A673 (cell line): ENCODE measurements around the gene ADGRB2. TPM values are rescaled to one million over a fixed set of nuclear protein-coding genes. Genes with fewer than 3 reads are reported as not detected.

Experiments
- BruUV-seq: library from RNA; stranded (reverse); fragments of 400-500 nt; replicated peaks from 2 replicates; lab custom pipeline; 2021; lab: Mats Ljungman, UMichigan
- CTCF ChIA-PET: fragments of 300-600 bp; sonication (Branson Sonifier 250); formaldehyde crosslinking; loops from one replicate; lab custom pipeline; 2022; ENCODE audit warnings: antibody characterized with exemption; lab: Charles Lee
- POLR2A ChIA-PET: fragments of 300-600 bp; sonication (Branson Sonifier 250); formaldehyde crosslinking; loops from one replicate; lab custom pipeline; 2022; ENCODE audit warnings: antibody characterized with exemption; ENCODE audit not compliant: low non-redundant PET; lab: Charles Lee
- DNase-seq: peaks from one replicate; pipeline ENCODE4 v3.0.0-alpha.2; 2015; ENCODE audit warnings: low spot score
- H3K27ac ChIP-seq: fragments of 200-600 bp; sonication (generic); 2 replicates; pipeline ENCODE4 v1.5.1; 2016; ENCODE audit warnings: mixed run types, low read depth, mild to moderate bottlenecking, mixed read lengths, antibody characterized with exemption, low read length; ENCODE audit not compliant: poor library complexity, severe bottlenecking
- H3K27me3 ChIP-seq: fragments of 200-600 bp; sonication (generic); replicated peaks from 2 replicates; pipeline ENCODE4 v1.6.1; 2017; ENCODE audit warnings: mixed run types, low read depth, mild to moderate bottlenecking, mixed read lengths, antibody characterized with exemption, low read length; ENCODE audit not compliant: insufficient read depth, poor library complexity
- H3K36me3 ChIP-seq: fragments of 200-600 bp; sonication (generic); 2 replicates; pipeline ENCODE4 v1.6.1; 2016; ENCODE audit warnings: mixed run types, mild to moderate bottlenecking, mixed read lengths, antibody characterized with exemption, low read length; ENCODE audit not compliant: insufficient read depth, poor library complexity, severe bottlenecking
- H3K4me1 ChIP-seq: fragments of 200-600 bp; sonication (generic); 2 replicates; pipeline ENCODE4 v1.6.1; 2017; ENCODE audit warnings: mixed run types, mild to moderate bottlenecking, mixed read lengths, antibody characterized with exemption, low read length; ENCODE audit not compliant: insufficient read depth, poor library complexity, severe bottlenecking
- H3K4me3 ChIP-seq: fragments of 200-600 bp; sonication (generic); 2 replicates; pipeline ENCODE4 v1.5.1; 2016; ENCODE audit warnings: low read depth, mixed run types, mild to moderate bottlenecking, mixed read lengths, low read length; ENCODE audit not compliant: poor library complexity, severe bottlenecking
- H3K9me3 ChIP-seq: fragments of 200-600 bp; sonication (generic); 2 replicates; pipeline ENCODE4 v1.6.1; 2016; ENCODE audit warnings: mixed run types, low read depth, mild to moderate bottlenecking, mixed read lengths, antibody characterized with exemption, low read length; ENCODE audit not compliant: poor library complexity, severe bottlenecking
- EZH2 ChIP-seq: fragments of 200-600 bp; sonication (generic); IDR thresholded peaks from 2 replicates; pipeline ENCODE4 v1.6.1; 2017; ENCODE audit warnings: borderline replicate concordance, low read depth, mild to moderate bottlenecking, mixed read lengths, antibody characterized with exemption, low read length; ENCODE audit not compliant: poor library complexity, severe bottlenecking
- intact Hi-C: fragments of 100-400 bp; cut with micrococcal nuclease; formaldehyde crosslinking; loops from one replicate; pipeline ENCODE4 v1.10.0; 2022; ENCODE audit not compliant: unreplicated experiment
- total RNA-seq: library from RNA; stranded (reverse); gene quantifications from 2 replicates; pipeline ENCODE4 v1.2.3, GENCODE V29; 2021
- TF ChIP-seq, protein P1 (sequence below): fragments of 300-800, 200-600 bp; sonication (generic); conservative IDR thresholded peaks from 2 replicates; pipeline ENCODE4 v1.5.1; 2017; ENCODE audit warnings: low read depth, mild to moderate bottlenecking, antibody characterized with exemption, low read length, moderate library complexity, mixed read lengths

ADGRB2 gene
- total RNA-seq, 1 experiment from 2014 or later, result 5.9 TPM

DNA sequence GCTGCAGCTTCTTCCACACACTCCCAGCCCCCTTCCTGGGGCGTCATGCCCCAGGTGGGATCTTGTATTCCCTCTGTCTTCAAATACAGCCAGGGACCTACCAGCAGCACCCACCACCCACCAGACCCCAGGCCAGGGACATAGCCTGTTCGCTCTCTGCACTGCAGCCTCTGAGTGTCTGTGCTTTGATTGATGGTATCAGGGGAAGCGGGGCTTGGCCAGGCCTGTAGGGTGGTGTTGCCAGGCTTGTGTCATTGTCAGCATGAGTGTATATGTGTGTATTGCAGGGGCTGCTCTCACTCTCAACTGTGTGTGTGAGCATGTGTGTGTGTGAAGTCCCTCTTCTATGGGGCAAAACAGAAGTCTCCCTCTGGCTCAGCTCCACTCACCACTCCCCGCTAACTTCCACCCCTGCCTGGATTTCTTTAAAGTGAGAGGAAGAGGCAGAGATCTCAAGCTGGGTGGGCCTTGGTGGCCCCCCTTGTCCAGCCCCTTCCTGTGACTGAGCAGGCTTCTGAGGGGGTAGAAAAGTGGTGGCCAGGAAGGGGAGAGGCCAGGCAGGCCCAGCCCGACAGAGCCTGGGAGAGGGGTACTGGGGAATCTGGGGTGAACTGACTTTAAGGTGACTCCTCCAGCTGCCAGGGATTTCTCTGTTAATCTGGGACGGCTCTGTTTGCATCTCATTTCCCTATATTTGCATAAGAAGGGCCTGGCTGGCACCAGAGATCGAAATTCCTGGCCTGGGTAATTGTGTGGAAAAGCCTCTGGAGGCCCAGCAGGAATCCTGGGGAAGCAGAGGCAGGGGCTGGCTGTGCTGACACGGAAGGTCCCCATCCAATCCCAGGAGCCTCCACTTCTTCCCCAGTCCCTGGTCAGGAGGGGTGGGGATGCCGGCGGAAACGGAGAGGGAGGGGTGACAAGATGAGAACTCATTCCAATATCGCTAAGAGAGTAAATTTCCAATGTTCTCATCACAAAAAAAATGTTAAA, 18.6 kb upstream of the ADGRB2 start:
- Histone ChIP-seq H3K27me3 (no peaks in the 10 kb centered on the region), H3K36me3 (no peaks in the 10 kb centered on the region), H3K9me3 (no peaks in the 10 kb centered on the region), H3K27ac (peak overlapping the region; percentile 52), H3K4me3 (no peak overlapping the region), H3K4me1 (peaks cover 26% of the 10 kb centered on the region)
- BruUV-seq, result no TSS peak
- TF ChIP-seq, protein P1, sequence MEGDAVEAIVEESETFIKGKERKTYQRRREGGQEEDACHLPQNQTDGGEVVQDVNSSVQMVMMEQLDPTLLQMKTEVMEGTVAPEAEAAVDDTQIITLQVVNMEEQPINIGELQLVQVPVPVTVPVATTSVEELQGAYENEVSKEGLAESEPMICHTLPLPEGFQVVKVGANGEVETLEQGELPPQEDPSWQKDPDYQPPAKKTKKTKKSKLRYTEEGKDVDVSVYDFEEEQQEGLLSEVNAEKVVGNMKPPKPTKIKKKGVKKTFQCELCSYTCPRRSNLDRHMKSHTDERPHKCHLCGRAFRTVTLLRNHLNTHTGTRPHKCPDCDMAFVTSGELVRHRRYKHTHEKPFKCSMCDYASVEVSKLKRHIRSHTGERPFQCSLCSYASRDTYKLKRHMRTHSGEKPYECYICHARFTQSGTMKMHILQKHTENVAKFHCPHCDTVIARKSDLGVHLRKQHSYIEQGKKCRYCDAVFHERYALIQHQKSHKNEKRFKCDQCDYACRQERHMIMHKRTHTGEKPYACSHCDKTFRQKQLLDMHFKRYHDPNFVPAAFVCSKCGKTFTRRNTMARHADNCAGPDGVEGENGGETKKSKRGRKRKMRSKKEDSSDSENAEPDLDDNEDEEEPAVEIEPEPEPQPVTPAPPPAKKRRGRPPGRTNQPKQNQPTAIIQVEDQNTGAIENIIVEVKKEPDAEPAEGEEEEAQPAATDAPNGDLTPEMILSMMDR, result no peak
- no peak for TF ChIP-seq EZH2
- ChIA-PET CTCF (no interaction called here), POLR2A (no interaction called here)
- DNase-seq, result no peak
- intact Hi-C loops, result loop anchor here (10.0 kb wide), 1 partner anchor 388 kb away; no protein-coding TSS in a partner anchor

DNA sequence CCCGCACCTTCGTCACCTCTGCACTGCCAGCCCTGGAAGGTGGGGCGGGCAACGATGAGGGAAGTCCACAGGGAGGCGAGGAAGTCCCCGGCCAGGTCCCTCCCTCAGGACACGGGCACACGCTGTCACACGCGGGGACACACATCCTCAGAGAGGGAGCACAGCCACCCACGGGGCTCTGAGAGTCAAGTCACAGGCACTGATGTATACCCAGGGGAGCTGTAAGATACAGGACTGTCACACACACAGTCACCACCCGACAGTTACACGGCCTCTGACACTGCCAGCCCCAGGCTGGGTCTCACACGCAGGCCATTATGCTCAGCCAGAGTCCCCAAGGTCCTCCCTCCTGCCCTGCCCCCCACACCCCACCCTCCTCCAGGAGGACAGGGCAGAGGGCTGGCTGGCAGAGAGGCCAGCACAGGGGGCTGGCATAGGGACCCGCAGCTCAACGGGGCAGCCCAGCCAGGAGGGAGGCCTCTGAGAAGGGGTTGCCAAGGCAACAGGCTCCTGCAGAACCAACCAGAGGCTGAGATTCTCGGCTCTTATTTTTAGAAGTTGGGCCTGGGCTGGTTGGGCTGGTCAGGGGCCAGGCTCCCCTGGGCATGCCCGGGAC, 17.7 kb upstream of the ADGRB2 start:
- Histone ChIP-seq H3K9me3 (no peaks in the 10 kb centered on the region), H3K27me3 (no peaks in the 10 kb centered on the region), H3K36me3 (no peaks in the 10 kb centered on the region), H3K4me3 (no peak overlapping the region), H3K27ac (no peak overlapping the region), H3K4me1 (peaks cover 26% of the 10 kb centered on the region)
- TF ChIP-seq, protein P1, result no peak
- no peak for TF ChIP-seq EZH2
- no peak for DNase-seq
- POLR2A ChIA-PET, result no interaction called here
- CTCF ChIA-PET, result no interaction called here
- BruUV-seq, result no TSS peak
- intact Hi-C loops, result loop anchor here (10.0 kb wide), 1 partner anchor 387 kb away; no protein-coding TSS in a partner anchor

DNA sequence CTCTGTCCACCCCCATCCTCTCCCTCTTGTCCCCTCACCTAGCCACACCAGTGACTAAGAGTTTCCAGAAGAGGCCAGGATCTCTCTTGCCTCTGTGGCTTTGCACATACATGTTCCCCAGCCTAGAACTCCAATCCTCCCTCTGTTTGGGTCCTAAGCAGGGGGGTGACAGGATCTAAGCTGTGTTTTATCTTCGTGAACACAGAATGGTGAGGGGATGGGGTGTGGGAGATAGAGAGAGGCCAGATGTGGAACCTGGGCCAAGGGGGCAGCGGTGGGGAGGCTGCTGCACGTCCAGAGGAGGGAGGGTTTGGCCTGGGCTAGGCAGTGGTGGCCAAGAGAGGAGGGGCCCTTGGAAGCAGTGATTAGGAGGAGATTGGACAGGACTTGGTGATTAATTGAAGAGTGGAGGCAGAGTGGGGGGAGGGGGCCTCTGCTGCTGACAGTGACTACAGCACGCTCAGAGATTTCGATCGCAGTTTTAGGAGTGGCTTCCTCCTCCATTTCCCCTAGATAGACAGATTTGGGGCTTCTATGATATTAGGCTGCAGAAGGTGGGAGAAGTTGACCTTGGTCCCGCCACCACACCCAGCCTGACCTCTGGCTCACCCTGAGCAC, 17.1 kb upstream of the ADGRB2 start:
- no TSS peak for BruUV-seq
- no peak overlapping the region for H3K27ac ChIP-seq
- ChIA-PET POLR2A (no interaction called here), CTCF (no interaction called here)
- DNase-seq, result no peak
- intact Hi-C loops, result loop anchor here (10.0 kb wide), 1 partner anchor 386 kb away; no protein-coding TSS in a partner anchor
- peaks cover 26% of the 10 kb centered on the region for H3K4me1 ChIP-seq
- H3K4me3 ChIP-seq, result no peak overlapping the region
- H3K36me3 ChIP-seq, result no peaks in the 10 kb centered on the region
- H3K27me3 ChIP-seq, result no peaks in the 10 kb centered on the region
- no peaks in the 10 kb centered on the region for H3K9me3 ChIP-seq
- TF ChIP-seq, protein P1, result no peak
- TF ChIP-seq EZH2, result no peak
